Measurements from ENCODE around the gene ZCCHC2. TPM values are rescaled to one million over a fixed set of nuclear protein-coding genes. Genes with fewer than 3 reads are reported as not detected.

The ZCCHC2 gene
- total and polyA plus RNA-seq, 8 donors: 3.9 to 76.5 (median 15.6) TPM

DNA sequence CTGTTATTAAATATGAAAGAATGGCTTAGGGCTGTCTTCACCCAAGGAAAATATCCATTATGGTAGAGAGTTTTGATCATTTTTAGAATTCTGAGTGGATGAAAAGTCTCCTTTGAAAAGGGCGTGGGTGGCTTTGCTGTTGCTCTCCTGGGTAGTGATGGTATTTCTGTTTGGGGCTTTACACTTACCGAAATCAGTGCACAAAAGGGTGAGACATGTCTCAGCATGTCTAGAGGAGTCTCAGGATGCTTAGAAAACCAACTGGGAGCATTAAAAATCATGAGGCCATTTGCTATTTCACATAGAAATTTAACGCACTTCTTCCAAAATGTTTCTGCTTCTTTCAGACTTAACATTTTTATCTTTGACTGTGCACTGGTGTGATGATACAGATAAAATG is 49.6 kb downstream of the ZCCHC2 start:
- 91 to 97% (median 95%) methylated on average over 3 of the region's 3 CpGs for WGBS, 5 donors
- intact Hi-C loops (cut with DNase I; ENCODE audit: low total_unique reads): no loop called here
- Histone ChIP-seq H3K9me3 (no peaks in the 10 kb centered on the region), H3K4me1 (peaks cover 0 to 4% (median 1%) of the 10 kb centered on the region in 4 donors), H3K27me3 (no peaks in the 10 kb centered on the region), H3K4me3 (no peak overlapping the region), H3K27ac (no peak overlapping the region), H3K36me3 (peaks cover 20 to 89% (median 77%) of the 10 kb centered on the region in 4 donors)
- TF ChIP-seq EP300 (IDR thresholded peaks at IDR 0.05) (no peak), POLR2AphosphoS5 (IDR thresholded peaks at IDR 0.05) (no peak), POLR2A (IDR thresholded peaks at IDR 0.05) (no peak), CTCF (IDR thresholded peaks at IDR 0.05) (no peak)
- no peak for DNase-seq

- no peaks in the 10 kb centered on the region for H3K9me3 ChIP-seq
- H3K27ac ChIP-seq: no peak overlapping the region
- intact Hi-C loops (cut with DNase I; ENCODE audit: low total_unique reads): no loop called here
- H3K4me3 ChIP-seq: no peak overlapping the region
- WGBS, 5 donors: 93 to 99% (median 98%) methylated on average over 11 of the region's 11 CpGs
- peaks cover 20 to 88% (median 66%) of the 10 kb centered on the region in 4 donors for H3K36me3 ChIP-seq
- DNase-seq: no peak
- H3K27me3 ChIP-seq: no peaks in the 10 kb centered on the region
- H3K4me1 ChIP-seq: peaks cover 0 to 18% (median 9%) of the 10 kb centered on the region in 4 donors
- TF ChIP-seq POLR2A (IDR thresholded peaks at IDR 0.05): no peak
- TF ChIP-seq CTCF (IDR thresholded peaks at IDR 0.05): no peak
- no peak for TF ChIP-seq EP300 (IDR thresholded peaks at IDR 0.05)
- TF ChIP-seq POLR2AphosphoS5 (IDR thresholded peaks at IDR 0.05): no peak
Measured at GRCh38 chr18:62574776-62575175, 52.0 kb downstream of the ZCCHC2 start.

DNA sequence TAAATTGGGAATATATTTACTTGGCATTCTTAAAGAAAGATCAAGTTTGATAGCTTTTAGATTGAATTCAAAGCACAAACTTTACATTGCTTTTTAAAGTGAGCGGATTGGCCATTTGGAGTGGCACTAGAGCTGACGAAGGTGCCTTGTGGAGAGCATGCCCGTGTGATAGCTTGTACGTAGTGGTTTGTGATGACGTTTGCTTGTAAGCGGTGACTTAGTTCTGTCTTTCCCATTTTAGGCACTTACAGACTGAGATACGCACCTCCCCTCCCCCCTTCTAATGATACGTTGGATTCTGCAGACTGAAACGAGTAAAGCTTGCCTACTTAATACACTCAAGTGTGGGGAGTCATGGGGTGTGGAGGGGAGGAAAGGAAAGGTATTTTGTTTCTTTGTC is 53.4 kb downstream of the ZCCHC2 start:
- H3K4me1 ChIP-seq: peaks cover 0 to 18% (median 9%) of the 10 kb centered on the region in 4 donors
- 51 to 75% (median 54%) methylated on average over 9 of the region's 9 CpGs for WGBS, 5 donors
- H3K4me3 ChIP-seq: no peak overlapping the region
- no peak overlapping the region for H3K27ac ChIP-seq
- intact Hi-C loops (cut with DNase I; ENCODE audit: low total_unique reads): no loop called here
- no peak for TF ChIP-seq CTCF (IDR thresholded peaks at IDR 0.05)
- no peak for TF ChIP-seq POLR2AphosphoS5 (IDR thresholded peaks at IDR 0.05)
- TF ChIP-seq POLR2A (IDR thresholded peaks at IDR 0.05): no peak
- no peak for TF ChIP-seq EP300 (IDR thresholded peaks at IDR 0.05)
- no peaks in the 10 kb centered on the region for H3K9me3 ChIP-seq
- H3K36me3 ChIP-seq: peaks cover 20 to 73% (median 55%) of the 10 kb centered on the region in 4 donors
- no peaks in the 10 kb centered on the region for H3K27me3 ChIP-seq
- no peak for DNase-seq

DNA sequence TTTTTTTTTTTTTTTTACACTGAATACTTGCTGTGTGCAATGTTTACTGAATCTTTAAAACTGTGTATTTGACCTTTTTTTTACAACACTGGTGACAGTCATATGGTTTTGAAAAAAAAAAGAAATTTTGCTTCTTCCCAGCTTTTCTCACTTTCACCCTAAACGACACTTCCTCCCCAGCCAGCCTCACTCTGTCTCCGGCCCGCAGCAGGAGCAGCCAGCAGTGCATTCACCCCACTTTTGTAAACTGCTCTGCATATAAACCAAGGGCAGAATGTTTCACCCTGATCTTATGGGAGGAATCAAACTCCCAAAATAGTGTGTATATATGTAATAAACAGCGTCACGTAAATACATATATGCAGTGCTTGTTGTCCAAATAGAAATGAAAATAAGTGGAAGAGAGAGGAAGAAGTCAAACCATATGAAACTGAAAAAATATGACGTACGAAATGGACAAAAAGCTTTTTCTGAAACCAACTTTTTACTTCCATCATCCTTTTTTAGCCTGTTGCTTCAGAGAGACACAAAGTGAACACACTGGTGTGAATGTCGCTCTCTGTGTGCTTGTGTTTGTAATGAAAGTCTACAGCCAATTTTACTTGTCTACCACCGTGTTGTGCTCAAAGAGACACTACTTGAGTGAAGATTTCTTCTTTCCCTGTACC is 54.2 kb downstream of the ZCCHC2 start:
- intact Hi-C loops (cut with DNase I; ENCODE audit: low total_unique reads): no loop called here
- 77 to 89% (median 80%) methylated on average over 9 of the region's 9 CpGs for WGBS, 5 donors
- no peak for DNase-seq

More for the DNA sequence above, 54.2 kb downstream of the ZCCHC2 start:
- peaks cover 20 to 67% (median 48%) of the 10 kb centered on the region in 4 donors for H3K36me3 ChIP-seq
- no peak overlapping the region for H3K27ac ChIP-seq
- no peak overlapping the region for H3K4me3 ChIP-seq
- peaks cover 0 to 18% (median 9%) of the 10 kb centered on the region in 4 donors for H3K4me1 ChIP-seq
- H3K9me3 ChIP-seq: no peaks in the 10 kb centered on the region
- H3K27me3 ChIP-seq: no peaks in the 10 kb centered on the region
- TF ChIP-seq EP300 (IDR thresholded peaks at IDR 0.05): no peak
- TF ChIP-seq POLR2AphosphoS5 (IDR thresholded peaks at IDR 0.05): no peak
- no peak for TF ChIP-seq CTCF (IDR thresholded peaks at IDR 0.05)
- TF ChIP-seq POLR2A (IDR thresholded peaks at IDR 0.05): no peak
